Activated CD8-positive, alpha-beta memory T cell treated with anti-CD3 and anti-CD28 coated beads, Interleukin-2, amount 50 U/mL, for 24 hours (primary cell): Measurements from ENCODE around the gene KDM7A.
"Not testable (repeated sequence)": the region's sequence is repeated elsewhere in the genome, so short reads cannot be mapped to it uniquely, and the experiment has no call there.

Experiments
- DNase-seq: peaks from one replicate; pipeline ENCODE4 v3.0.0-alpha.2; 2020; ENCODE audit errors: extremely low read depth

The KDM7A gene

GRCh38 chr7:140160308-140160707 is 16.5 kb downstream of the KDM7A start:
- DNase-seq: no peak

GRCh38 chr7:140159497-140159896 is 17.3 kb downstream of the KDM7A start:
- no peak for DNase-seq

- DNase-seq: no peak
These were observed 20.2 kb downstream of the KDM7A start for GRCh38 chr7:140156460-140157080.

DNA sequence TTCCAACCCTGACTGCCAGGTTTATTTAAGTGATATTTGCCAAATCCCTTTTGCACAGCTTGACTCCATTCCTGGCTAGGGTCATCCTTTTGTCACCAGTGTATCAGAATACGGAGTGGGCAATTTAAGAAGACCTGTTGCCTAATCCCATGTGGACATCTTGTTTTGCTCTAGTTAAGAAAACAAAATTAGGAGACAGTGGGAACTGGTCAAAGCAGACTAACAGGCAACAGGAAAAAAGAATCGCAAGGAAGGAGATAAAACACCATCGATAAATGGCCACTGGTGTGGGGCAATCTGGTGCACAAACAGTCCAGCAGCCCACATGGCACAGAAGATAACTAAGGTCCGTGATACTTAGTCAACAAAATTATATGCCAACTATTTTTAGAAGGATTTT is 21.4 kb downstream of the KDM7A start:
- DNase-seq: no peak

GRCh38 chr7:140153666-140154161 is 23.1 kb downstream of the KDM7A start:
- DNase-seq: no peak

DNA sequence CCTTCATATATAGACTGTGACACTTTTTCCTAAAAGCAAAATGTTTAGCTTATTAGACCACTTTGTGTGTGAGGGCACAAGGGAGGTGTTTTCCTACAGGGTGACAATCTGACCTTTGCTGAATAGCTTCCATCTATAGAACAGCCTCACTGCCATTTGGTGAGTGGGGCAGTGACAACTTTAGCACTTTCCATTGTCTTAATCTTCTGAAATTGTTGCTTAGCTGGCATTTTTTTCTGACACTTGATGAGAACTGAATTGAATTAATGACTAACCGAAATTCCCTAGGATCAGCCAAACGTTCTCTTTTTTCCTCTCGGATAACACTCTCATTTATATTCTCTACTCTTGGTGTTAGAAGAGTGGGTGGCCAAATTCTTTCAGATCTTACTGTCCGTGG is 30.2 kb downstream of the KDM7A start:
- DNase-seq: no peak

GRCh38 chr7:140145709-140146108 is 31.1 kb downstream of the KDM7A start:
- DNase-seq: no peak

GRCh38 chr7:140144821-140145220 is 32.0 kb downstream of the KDM7A start:
- no peak for DNase-seq

GRCh38 chr7:140143997-140144396 is 32.8 kb downstream of the KDM7A start:
- no peak for DNase-seq

- DNase-seq: no peak
These were observed 34.8 kb downstream of the KDM7A start for GRCh38 chr7:140142031-140142430.

DNA sequence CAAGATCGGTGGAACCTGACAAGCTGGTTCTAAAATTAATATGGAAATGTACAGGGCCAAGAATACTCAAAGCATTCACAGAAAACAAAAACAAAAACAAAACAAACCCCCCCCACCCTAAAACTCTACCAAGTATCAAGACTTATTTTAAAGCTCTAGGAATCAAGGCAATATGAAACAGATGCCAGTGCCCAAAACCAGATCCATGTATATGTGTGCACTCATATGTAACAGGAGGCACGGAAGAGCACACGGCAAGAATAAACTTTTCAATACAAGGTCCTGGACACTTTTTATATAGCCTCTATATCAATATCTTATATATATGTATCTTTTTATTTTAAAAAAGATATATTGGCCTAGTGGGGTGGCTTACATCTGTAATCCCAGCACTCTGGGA is 35.5 kb downstream of the KDM7A start:
- DNase-seq: no peak

GRCh38 chr7:140137078-140137477 is 39.7 kb downstream of the KDM7A start:
- DNase-seq: no peak

GRCh38 chr7:140136073-140136472 is 40.7 kb downstream of the KDM7A start:
- DNase-seq: no peak

GRCh38 chr7:140134039-140134438 is 42.7 kb downstream of the KDM7A start:
- no peak for DNase-seq

- no peak for DNase-seq
These were observed 49.2 kb downstream of the KDM7A start for GRCh38 chr7:140127360-140128127.

DNA sequence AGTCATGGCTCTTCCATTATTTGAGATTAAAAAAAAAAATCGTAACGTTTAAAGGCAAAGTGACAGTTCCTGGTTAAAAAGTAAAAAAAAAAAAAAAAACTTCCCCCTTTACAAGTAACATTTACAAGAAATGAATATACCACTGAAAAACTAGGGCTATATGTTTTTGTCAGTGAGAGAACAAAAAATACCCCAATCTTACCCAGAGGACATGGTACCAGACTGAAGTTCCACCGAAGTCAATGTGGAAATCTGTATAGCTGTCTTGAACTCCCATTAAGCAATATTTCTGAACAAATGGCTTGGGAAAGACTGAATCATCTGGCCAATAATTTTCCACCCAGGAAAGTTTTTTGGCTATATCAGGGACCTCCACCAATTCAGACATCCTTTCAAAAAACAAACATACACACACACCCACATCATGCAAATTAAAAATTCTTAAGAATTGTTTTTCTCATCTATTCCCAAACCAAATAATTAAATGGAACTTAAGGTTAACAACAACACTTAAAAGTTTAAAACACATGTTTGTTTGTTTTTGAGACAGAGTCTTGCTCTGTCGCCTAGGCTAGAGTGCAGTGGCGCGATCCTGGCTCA is 50.2 kb downstream of the KDM7A start:
- no peak for DNase-seq

DNA sequence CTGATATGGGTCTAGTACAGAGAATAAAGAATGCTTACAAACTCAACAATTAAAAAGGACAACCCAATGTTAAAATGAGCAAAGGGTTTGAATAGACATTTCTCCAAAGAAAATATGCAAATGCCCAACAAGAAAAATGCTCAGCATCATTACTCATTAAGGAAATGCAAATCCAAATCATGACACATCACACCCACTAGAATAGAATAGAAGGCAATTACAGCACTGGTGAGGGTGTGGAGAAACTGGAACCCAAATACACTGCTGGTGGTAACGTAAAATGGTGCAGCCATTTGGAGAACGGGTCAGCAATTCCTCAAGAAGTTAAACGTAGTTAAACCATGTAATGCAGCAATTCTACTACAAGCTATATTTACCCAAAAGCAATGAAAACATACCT is 53.8 kb downstream of the KDM7A start:
- DNase-seq: no peak

DNA sequence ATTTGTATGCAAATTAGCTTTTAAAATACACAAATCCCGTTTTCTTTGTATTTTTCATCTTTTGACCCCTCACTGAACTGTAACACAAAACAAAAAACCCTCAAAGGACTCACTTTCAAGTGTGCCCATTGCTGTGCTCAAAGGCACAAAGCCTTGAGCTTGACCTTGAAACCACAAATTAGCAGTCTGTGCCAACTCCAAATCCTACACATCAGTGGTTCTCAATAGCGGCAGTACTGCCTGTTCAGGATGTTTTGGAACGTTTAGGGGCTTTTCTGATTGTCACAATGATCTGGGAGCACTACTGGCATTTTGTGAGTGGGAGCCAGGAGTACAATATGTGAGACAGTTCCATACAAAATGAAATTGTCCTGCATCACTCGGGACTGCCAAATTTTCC is 55.5 kb downstream of the KDM7A start:
- no peak for DNase-seq

DNA sequence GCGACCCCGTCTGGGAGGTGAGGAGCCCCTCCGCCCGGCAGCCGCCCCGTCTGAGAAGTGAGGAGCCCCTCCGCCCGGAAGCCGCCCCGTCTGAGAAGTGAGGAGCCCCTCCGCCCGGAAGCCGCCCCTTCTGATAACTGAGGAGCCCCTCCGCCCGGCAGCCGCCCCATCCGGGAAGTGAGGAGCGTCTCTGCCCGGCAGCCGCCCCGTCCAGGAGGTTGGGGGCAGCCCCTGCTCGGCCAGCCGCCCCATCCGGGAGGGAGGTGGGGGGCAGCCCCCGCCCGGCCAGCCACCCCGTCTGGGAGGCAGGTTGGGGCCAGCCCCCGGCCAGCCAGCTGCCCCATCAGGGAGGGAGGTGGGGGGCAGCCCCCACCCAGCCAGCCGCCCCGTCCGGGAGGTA is 62.0 kb downstream of the KDM7A start:
- DNase-seq: not testable (repeated sequence)

- DNase-seq: not testable (repeated sequence)
These were observed 68.0 kb downstream of the KDM7A start for GRCh38 chr7:140108777-140109176.

DNA sequence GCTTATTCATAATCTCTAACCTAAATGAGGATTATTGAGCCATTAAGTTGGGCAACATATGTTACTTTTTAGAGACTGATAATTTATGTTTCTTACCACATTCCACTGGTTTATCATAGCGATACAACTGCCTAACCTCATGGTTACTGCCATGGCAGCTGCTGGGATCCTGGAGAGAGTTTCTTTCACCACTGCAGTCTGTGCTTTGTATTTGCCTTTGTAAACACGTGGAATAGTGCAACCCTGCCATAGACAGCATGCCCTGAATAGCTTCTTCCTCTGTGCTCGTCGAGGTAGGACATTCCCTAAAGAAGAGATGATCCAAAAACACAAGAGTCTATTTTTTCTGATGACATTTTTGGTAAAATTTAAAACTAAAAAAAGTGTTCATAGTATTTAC is 80.3 kb downstream of the KDM7A start:
- no peak for DNase-seq

- no peak for DNase-seq
These were observed 83.4 kb downstream of the KDM7A start for GRCh38 chr7:140093375-140093774.

DNA sequence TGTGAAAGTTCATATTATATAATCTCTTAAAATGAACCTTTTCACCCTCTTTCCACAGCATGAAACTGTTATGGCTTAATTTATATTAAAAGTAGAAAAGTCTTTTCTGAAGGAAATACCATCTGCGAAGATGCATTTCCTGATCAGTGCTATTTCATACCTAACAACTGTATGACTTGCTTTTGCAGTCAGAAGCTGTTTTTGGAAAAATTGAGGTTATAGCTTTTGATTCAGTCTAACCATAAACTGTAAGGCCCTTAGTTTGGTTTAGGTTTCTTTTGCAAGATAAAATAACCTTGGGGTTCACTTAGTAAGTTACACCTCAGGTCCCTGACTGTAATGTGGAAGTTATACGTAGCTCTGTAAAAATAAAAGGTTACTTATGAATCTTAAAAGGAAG is 91.3 kb downstream of the KDM7A start:
- no peak for DNase-seq
